Activated CD4-positive, alpha-beta T cell treated with anti-CD3 and anti-CD28 coated beads, Interleukin-2, Interleukin-4, amounts not matched to agents 100 ng/mL and 50 ng/mL, durations not matched to agents 16 hours and 8 hours (primary cell): ENCODE measurements around the gene NCSTN.
A peak's percentile ranks its signal among the peaks of the same experiment; 100 is the strongest.

Experiments
- DNase-seq: peaks from one replicate; pipeline ENCODE4 v3.0.0-alpha.2; 2020; ENCODE audit warnings: low spot score

Gene NCSTN

GRCh38 chr1:160352555-160352954 lies 9.4 kb downstream of the NCSTN start:
- DNase-seq = no peak

GRCh38 chr1:160353223-160353622 lies 10.0 kb downstream of the NCSTN start:
- DNase-seq = no peak

- peak; percentile 25 for DNase-seq
Measured at GRCh38 chr1:160354388-160354985, 11.3 kb downstream of the NCSTN start.

- no peak for DNase-seq
Measured at GRCh38 chr1:160357286-160358002, 14.3 kb downstream of the NCSTN start.

- DNase-seq = no peak
Measured at GRCh38 chr1:160358073-160358472, 14.9 kb downstream of the NCSTN start.

- no peak for DNase-seq
Measured at GRCh38 chr1:160359559-160360226, 16.5 kb downstream of the NCSTN start.

GRCh38 chr1:160360227-160360695 lies 17.1 kb downstream of the NCSTN start:
- DNase-seq = no peak

GRCh38 chr1:160361199-160361598 lies 18.0 kb downstream of the NCSTN start:
- no peak for DNase-seq

GRCh38 chr1:160361814-160362167 lies 18.6 kb downstream of the NCSTN start:
- no peak for DNase-seq

GRCh38 chr1:160362168-160362957 lies 19.2 kb downstream of the NCSTN start:
- DNase-seq = no peak

- no peak for DNase-seq
Measured at GRCh38 chr1:160363010-160363409, 19.8 kb downstream of the NCSTN start.

- no peak for DNase-seq
Measured at GRCh38 chr1:160363951-160364735, 21.0 kb downstream of the NCSTN start.

GRCh38 chr1:160365325-160365724 lies 22.1 kb downstream of the NCSTN start:
- DNase-seq = no peak

GRCh38 chr1:160366731-160367515 lies 23.7 kb downstream of the NCSTN start, which contains the start of gene NHLH1:
TSS of gene NHLH1 (plus strand) at chr1:160367071. CDS start at chr1:160370732, 3,661 bp downstream.
- DNase-seq = no peak

GRCh38 chr1:160367516-160367900 lies 24.3 kb downstream of the NCSTN start:
- no peak for DNase-seq

- no peak for DNase-seq
Measured at GRCh38 chr1:160367934-160368923, 25.0 kb downstream of the NCSTN start.

- no peak for DNase-seq
Measured at GRCh38 chr1:160369087-160369486, 25.9 kb downstream of the NCSTN start.

- no peak for DNase-seq
Measured at GRCh38 chr1:160370561-160371345, 27.6 kb downstream of the NCSTN start.

GRCh38 chr1:160371346-160371631 lies 28.1 kb downstream of the NCSTN start:
- no peak for DNase-seq
